Brain microvascular endothelial cell (primary cell): Measurements from ENCODE around the gene SRBD1.

Source experiments
- DNase-seq: peaks from one replicate; pipeline ENCODE4 v3.0.0-alpha.2; 2020
- H3K27ac ChIP-seq: fragments of 250-450 bp; sonication (Bioruptor Pico); 2 replicates; pipeline ENCODE4 v1.5.1; 2020; ENCODE audit warnings: mild to moderate bottlenecking, moderate library complexity
- H3K27me3 ChIP-seq: fragments of 250-450 bp; sonication (Bioruptor Pico); replicated peaks from 2 replicates; pipeline ENCODE4 v1.5.1; 2020; ENCODE audit warnings: mild to moderate bottlenecking
- H3K36me3 ChIP-seq: fragments of 250-450 bp; sonication (Bioruptor Pico); replicated peaks from 2 replicates; pipeline ENCODE4 v1.5.1; 2020; ENCODE audit warnings: mild to moderate bottlenecking
- H3K4me3 ChIP-seq: 2 replicates; pipeline ENCODE4 v1.5.1; 2011; ENCODE audit warnings: low read depth, mild to moderate bottlenecking, control low read depth, low read length, moderate library complexity
- in situ Hi-C: cut with HindIII; loops from 2 replicates; pipeline ENCODE4 v1.10.0; 2017; ENCODE audit warnings: low sequenced_read_pairs, low pct_ligation_motif_present
- TF ChIP-seq, protein P1 (sequence below): IDR thresholded peaks from 2 replicates; pipeline ENCODE4 v1.5.1; 2011; ENCODE audit warnings: low read depth, mild to moderate bottlenecking, moderate library complexity, low read length, control low read depth, inconsistent platforms; ENCODE audit errors: missing control alignments

The SRBD1 gene

GRCh38 chr2:45442026-45442425 lies 169.0 kb downstream of the SRBD1 start:
- Histone ChIP-seq H3K27ac (no peak overlapping the region), H3K36me3 (no peaks in the 10 kb centered on the region), H3K27me3 (no peaks in the 10 kb centered on the region), H3K4me3 (no peak overlapping the region)
- DNase-seq = no peak
- TF ChIP-seq, protein P1, sequence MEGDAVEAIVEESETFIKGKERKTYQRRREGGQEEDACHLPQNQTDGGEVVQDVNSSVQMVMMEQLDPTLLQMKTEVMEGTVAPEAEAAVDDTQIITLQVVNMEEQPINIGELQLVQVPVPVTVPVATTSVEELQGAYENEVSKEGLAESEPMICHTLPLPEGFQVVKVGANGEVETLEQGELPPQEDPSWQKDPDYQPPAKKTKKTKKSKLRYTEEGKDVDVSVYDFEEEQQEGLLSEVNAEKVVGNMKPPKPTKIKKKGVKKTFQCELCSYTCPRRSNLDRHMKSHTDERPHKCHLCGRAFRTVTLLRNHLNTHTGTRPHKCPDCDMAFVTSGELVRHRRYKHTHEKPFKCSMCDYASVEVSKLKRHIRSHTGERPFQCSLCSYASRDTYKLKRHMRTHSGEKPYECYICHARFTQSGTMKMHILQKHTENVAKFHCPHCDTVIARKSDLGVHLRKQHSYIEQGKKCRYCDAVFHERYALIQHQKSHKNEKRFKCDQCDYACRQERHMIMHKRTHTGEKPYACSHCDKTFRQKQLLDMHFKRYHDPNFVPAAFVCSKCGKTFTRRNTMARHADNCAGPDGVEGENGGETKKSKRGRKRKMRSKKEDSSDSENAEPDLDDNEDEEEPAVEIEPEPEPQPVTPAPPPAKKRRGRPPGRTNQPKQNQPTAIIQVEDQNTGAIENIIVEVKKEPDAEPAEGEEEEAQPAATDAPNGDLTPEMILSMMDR = no peak
- in situ Hi-C loops = no loop called here

DNA sequence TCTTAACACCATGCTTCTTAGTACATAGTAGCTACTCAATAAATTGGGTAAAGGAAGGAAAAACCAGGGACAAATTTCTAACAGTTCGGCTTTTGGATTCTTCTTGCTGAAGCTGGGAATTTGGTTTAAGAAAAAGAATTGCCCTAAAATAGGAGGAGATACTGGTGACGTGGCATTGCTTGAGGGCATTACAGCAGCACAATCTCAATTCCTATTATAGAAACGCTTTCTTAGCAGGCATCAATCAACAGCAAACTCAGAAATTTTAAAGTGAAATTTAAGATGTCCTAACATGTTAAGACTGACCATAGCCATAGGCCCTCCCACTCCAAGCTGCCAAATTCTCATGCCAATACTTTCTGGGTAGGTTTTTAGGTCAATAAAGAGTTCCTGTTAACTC lies 169.5 kb downstream of the SRBD1 start:
- no peak overlapping the region for H3K4me3 ChIP-seq
- no peaks in the 10 kb centered on the region for H3K36me3 ChIP-seq
- no peak for DNase-seq
- H3K27me3 ChIP-seq = no peaks in the 10 kb centered on the region
- TF ChIP-seq, protein P1 = no peak
- in situ Hi-C loops = no loop called here
- no peak overlapping the region for H3K27ac ChIP-seq

DNA sequence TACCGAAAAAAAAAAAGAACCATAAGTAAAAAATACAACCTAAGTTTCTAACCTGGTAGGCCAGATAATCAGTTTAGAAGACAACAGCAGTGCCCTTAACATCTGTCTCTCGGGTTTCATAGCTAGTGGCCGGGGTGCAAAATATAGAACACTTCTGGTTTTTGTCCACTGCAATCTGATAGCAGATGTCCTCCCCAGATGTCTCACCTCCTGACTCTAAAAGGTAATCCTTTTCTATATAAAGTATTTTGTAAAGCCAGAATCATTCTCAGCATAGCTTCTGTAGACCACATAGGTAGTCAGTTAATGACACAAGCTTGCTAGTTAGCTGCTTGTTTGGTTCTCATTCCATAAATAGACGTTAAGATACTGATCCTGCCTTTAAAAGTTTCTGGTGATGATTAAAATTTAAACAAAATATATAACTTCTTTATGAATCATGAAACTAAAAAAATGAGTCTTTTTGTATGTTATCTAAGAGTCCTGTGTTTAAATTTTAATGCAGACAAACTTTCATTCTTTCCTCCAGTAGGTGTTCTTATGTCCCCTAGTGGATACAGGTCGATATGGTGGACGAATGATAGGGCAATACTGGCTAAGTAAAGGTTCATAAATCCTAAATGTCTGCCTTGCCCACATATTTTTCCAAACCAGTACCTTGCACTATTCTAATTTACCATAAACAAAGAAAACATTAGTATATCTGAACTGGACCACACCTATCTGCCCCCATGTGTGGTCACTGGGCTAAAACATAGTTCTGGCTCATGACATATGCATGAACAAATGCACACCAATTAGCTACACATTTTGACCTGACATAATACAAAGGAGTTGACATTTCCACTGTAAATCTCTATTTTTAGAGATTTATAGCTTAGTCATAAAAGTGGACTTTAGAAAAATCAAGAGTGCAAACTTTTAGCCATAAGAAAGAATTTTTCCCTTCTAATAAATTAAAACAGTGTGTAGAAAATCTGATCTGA lies 171.0 kb downstream of the SRBD1 start:
- Histone ChIP-seq H3K27me3 (no peaks in the 10 kb centered on the region), H3K36me3 (no peaks in the 10 kb centered on the region), H3K27ac (no peak overlapping the region), H3K4me3 (no peak overlapping the region)
- in situ Hi-C loops = no loop called here
- DNase-seq = no peak
- TF ChIP-seq, protein P1 = peak; percentile 54

GRCh38 chr2:45438872-45439665 lies 172.0 kb downstream of the SRBD1 start:
- H3K27me3 ChIP-seq = no peaks in the 10 kb centered on the region
- no peaks in the 10 kb centered on the region for H3K36me3 ChIP-seq
- no peak for DNase-seq
- H3K27ac ChIP-seq = no peak overlapping the region
- in situ Hi-C loops = no loop called here
- TF ChIP-seq, protein P1 = no peak
- no peak overlapping the region for H3K4me3 ChIP-seq

DNA sequence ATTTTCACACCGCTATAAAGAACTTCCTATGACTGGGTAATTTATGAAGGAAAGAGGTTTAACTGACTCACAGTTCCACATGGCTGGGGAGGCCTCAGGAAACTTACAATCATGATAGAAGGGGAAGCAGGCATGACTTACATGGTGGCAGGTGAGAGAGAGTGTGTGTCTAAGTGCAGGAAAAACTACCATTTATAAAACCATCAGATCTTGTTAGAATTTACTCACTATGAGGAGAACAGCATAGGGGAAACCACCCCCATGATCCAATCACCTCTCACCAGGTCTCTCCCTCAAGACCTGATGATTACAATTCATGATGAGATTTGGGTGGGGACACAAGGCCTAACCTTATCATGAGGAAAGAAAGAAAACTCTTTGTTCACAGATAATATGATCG lies 174.6 kb downstream of the SRBD1 start:
- Histone ChIP-seq H3K4me3 (no peak overlapping the region), H3K27me3 (no peaks in the 10 kb centered on the region), H3K27ac (no peak overlapping the region), H3K36me3 (no peaks in the 10 kb centered on the region)
- in situ Hi-C loops = no loop called here
- TF ChIP-seq, protein P1 = no peak
- no peak for DNase-seq
